OCI-LY7 (cell line): ENCODE results near the gene CLEC18B. TPM values are rescaled to one million over a fixed set of nuclear protein-coding genes. Genes with fewer than 3 reads are reported as not detected.

Source experiments
- BruUV-seq: library from RNA; stranded (reverse); fragments of 400-500 nt; replicated peaks from 2 replicates; lab custom pipeline; 2021; lab: Mats Ljungman, UMichigan
- CTCF ChIA-PET: fragments of 300-600 bp; sonication (Branson Sonifier 250); formaldehyde crosslinking; loops from one replicate; lab custom pipeline; 2022; ENCODE audit warnings: antibody characterized with exemption; ENCODE audit not compliant: unreplicated experiment; lab: Charles Lee
- POLR2A ChIA-PET: fragments of 300-600 bp; sonication (Branson Sonifier 250); formaldehyde crosslinking; loops from one replicate; lab custom pipeline; 2022; ENCODE audit warnings: antibody characterized with exemption; lab: Charles Lee
- DNase-seq: peaks from one replicate; pipeline ENCODE4 v3.0.0-alpha.2; 2015; ENCODE audit warnings: low spot score
- H2AFZ ChIP-seq: fragments of 200-600 bp; sonication (generic), shearing (Covaris generic); 2 replicates; pipeline ENCODE4 v1.6.1; 2014; ENCODE audit warnings: mild to moderate bottlenecking, antibody characterized with exemption, low read length, moderate library complexity
- H3K27ac ChIP-seq: fragments of 200-600 bp; sonication (generic); 2 replicates; pipeline ENCODE4 v1.5.1; 2014; ENCODE audit warnings: mixed run types, low read depth, mild to moderate bottlenecking, moderate library complexity, low read length, inconsistent platforms; ENCODE audit not compliant: poor library complexity, severe bottlenecking
- H3K36me3 ChIP-seq: fragments of 200-600 bp; sonication (generic); 2 replicates; pipeline ENCODE4 v1.6.1; 2014; ENCODE audit warnings: mild to moderate bottlenecking, antibody characterized with exemption, low read length, moderate library complexity, mixed read lengths; ENCODE audit not compliant: insufficient read depth
- H3K4me1 ChIP-seq: fragments of 200-600 bp; sonication (generic); 2 replicates; pipeline ENCODE4 v1.5.1; 2014; ENCODE audit warnings: mild to moderate bottlenecking, low read length; ENCODE audit not compliant: insufficient read depth, poor library complexity, severe bottlenecking
- H3K4me2 ChIP-seq: fragments of 200-600 bp; sonication (generic); 2 replicates; pipeline ENCODE4 v1.6.1; 2014; ENCODE audit warnings: mild to moderate bottlenecking, low read length
- H3K4me3 ChIP-seq: fragments of 200-600 bp; sonication (generic); 2 replicates; pipeline ENCODE4 v1.5.1; 2014; ENCODE audit warnings: mild to moderate bottlenecking, low read depth, low read length; ENCODE audit not compliant: poor library complexity, severe bottlenecking
- H3K79me2 ChIP-seq: fragments of 200-600 bp; sonication (generic); 2 replicates; pipeline ENCODE4 v1.6.1; 2016; ENCODE audit warnings: low read depth, mild to moderate bottlenecking, low read length, moderate library complexity, mixed read lengths; ENCODE audit not compliant: insufficient read depth
- H3K9me2 ChIP-seq: fragments of 200-600 bp; sonication (generic); 2 replicates; pipeline ENCODE4 v1.6.1; 2016; ENCODE audit warnings: mild to moderate bottlenecking, low read length, mixed read lengths; ENCODE audit not compliant: insufficient read depth
- H3K9me3 ChIP-seq: fragments of 200-600 bp; sonication (generic); 2 replicates; pipeline ENCODE4 v1.6.1; 2014; ENCODE audit warnings: mild to moderate bottlenecking, mixed run types, low read length, mixed read lengths
- H4K20me1 ChIP-seq: fragments of 200-600 bp; sonication (generic); 2 replicates; pipeline ENCODE4 v1.6.1; 2014; ENCODE audit warnings: mild to moderate bottlenecking, antibody characterized with exemption, low read length, moderate library complexity, mixed read lengths; ENCODE audit not compliant: insufficient read depth
- EZH2phosphoT487 ChIP-seq: fragments of 200-600 bp; sonication (generic); IDR thresholded peaks from 2 replicates; pipeline ENCODE4 v1.6.1; 2018; ENCODE audit warnings: low read depth, borderline replicate concordance, mild to moderate bottlenecking, mixed run types, antibody characterized with exemption, low read length, moderate library complexity, mixed read lengths
- intact Hi-C: fragments of 100-400 bp; cut with micrococcal nuclease; formaldehyde crosslinking; loops from one replicate; pipeline ENCODE4 v1.10.0; 2022; ENCODE audit not compliant: unreplicated experiment
- total RNA-seq, 2 experiments: library from RNA; depleted of rRNA in 1 of 2; stranded (reverse); fragments of >200 nt in 1 of 2; shearing (Covaris generic) in 1 of 2; gene quantifications; 2 replicates each; pipeline ENCODE4 v1.2.3, GENCODE V29; 2014 to 2022
- TF ChIP-seq, protein P1 (sequence below): fragments of 200-600 bp; sonication (generic); conservative IDR thresholded peaks from 2 replicates; pipeline ENCODE4 v1.5.1; 2014; ENCODE audit warnings: mild to moderate bottlenecking, antibody characterized with exemption, low read length, moderate library complexity, mixed read lengths

CLEC18B gene
- total RNA-seq, 2 experiments from 2014 or later = 0.79 TPM; not detected in 1

- POLR2A ChIA-PET = no interaction called here
- intact Hi-C loops = no loop called here
- Histone ChIP-seq H3K4me1 (no peaks in the 10 kb centered on the region), H4K20me1 (no peaks in the 10 kb centered on the region), H3K27ac (no peak overlapping the region), H3K79me2 (no peaks in the 10 kb centered on the region), H3K9me3 (no peaks in the 10 kb centered on the region), H3K9me2 (no peaks in the 10 kb centered on the region), H3K36me3 (no peaks in the 10 kb centered on the region), H2AFZ (no peak overlapping the region), H3K4me3 (no peak overlapping the region), H3K4me2 (no peak overlapping the region)
- TF ChIP-seq, protein P1, sequence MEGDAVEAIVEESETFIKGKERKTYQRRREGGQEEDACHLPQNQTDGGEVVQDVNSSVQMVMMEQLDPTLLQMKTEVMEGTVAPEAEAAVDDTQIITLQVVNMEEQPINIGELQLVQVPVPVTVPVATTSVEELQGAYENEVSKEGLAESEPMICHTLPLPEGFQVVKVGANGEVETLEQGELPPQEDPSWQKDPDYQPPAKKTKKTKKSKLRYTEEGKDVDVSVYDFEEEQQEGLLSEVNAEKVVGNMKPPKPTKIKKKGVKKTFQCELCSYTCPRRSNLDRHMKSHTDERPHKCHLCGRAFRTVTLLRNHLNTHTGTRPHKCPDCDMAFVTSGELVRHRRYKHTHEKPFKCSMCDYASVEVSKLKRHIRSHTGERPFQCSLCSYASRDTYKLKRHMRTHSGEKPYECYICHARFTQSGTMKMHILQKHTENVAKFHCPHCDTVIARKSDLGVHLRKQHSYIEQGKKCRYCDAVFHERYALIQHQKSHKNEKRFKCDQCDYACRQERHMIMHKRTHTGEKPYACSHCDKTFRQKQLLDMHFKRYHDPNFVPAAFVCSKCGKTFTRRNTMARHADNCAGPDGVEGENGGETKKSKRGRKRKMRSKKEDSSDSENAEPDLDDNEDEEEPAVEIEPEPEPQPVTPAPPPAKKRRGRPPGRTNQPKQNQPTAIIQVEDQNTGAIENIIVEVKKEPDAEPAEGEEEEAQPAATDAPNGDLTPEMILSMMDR = no peak
- TF ChIP-seq EZH2phosphoT487 = no peak
- BruUV-seq = no TSS peak
- CTCF ChIA-PET = no interaction called here
- no peak for DNase-seq
These were observed 18.4 kb upstream of the CLEC18B start for GRCh38 chr16:74439685-74440084.

- H3K27ac ChIP-seq = no peak overlapping the region
- no peak overlapping the region for H3K4me3 ChIP-seq
- no peaks in the 10 kb centered on the region for H3K4me1 ChIP-seq
- CTCF ChIA-PET = no interaction called here
- H3K4me2 ChIP-seq = no peak overlapping the region
- intact Hi-C loops = no loop called here
- no peak for DNase-seq
- H2AFZ ChIP-seq = no peak overlapping the region
- no peaks in the 10 kb centered on the region for H4K20me1 ChIP-seq
- POLR2A ChIA-PET = interaction anchor here (0.6 kb wide), 3 partner anchors 56 to 622 kb away, joined by 3 read pairs; no protein-coding TSS in a partner anchor
- no TSS peak for BruUV-seq
- H3K79me2 ChIP-seq = no peaks in the 10 kb centered on the region
- H3K36me3 ChIP-seq = no peaks in the 10 kb centered on the region
- no peaks in the 10 kb centered on the region for H3K9me2 ChIP-seq
- no peaks in the 10 kb centered on the region for H3K9me3 ChIP-seq
- TF ChIP-seq, protein P1 = no peak
- TF ChIP-seq EZH2phosphoT487 = no peak
These were observed 17.3 kb upstream of the CLEC18B start for GRCh38 chr16:74438492-74438979.

- Histone ChIP-seq H3K4me2 (no peak overlapping the region), H3K9me2 (no peaks in the 10 kb centered on the region), H3K4me1 (no peaks in the 10 kb centered on the region), H2AFZ (no peak overlapping the region), H3K4me3 (no peak overlapping the region), H3K27ac (no peak overlapping the region), H3K9me3 (no peaks in the 10 kb centered on the region), H3K79me2 (no peaks in the 10 kb centered on the region), H3K36me3 (no peaks in the 10 kb centered on the region), H4K20me1 (no peaks in the 10 kb centered on the region)
- ChIA-PET CTCF (no interaction called here), POLR2A (no interaction called here)
- intact Hi-C loops = loop anchor here (5.0 kb wide), 1 partner anchor 124 kb away; no protein-coding TSS in a partner anchor
- no TSS peak for BruUV-seq
- no peak for DNase-seq
- TF ChIP-seq, protein P1 = no peak
- no peak for TF ChIP-seq EZH2phosphoT487
These were observed 10.2 kb upstream of the CLEC18B start for GRCh38 chr16:74431516-74431915.
